GM12873 (cell line): ENCODE results near the gene CCDC192.

Experiments used
- TF ChIP-seq, protein P1 (sequence below): IDR thresholded peaks from 2 replicates; pipeline ENCODE4 v1.5.1; 2012; ENCODE audit warnings: low read depth, mild to moderate bottlenecking, moderate library complexity, low read length, control low read depth; ENCODE audit not compliant: insufficient read depth; ENCODE audit errors: missing control alignments

Gene CCDC192

DNA sequence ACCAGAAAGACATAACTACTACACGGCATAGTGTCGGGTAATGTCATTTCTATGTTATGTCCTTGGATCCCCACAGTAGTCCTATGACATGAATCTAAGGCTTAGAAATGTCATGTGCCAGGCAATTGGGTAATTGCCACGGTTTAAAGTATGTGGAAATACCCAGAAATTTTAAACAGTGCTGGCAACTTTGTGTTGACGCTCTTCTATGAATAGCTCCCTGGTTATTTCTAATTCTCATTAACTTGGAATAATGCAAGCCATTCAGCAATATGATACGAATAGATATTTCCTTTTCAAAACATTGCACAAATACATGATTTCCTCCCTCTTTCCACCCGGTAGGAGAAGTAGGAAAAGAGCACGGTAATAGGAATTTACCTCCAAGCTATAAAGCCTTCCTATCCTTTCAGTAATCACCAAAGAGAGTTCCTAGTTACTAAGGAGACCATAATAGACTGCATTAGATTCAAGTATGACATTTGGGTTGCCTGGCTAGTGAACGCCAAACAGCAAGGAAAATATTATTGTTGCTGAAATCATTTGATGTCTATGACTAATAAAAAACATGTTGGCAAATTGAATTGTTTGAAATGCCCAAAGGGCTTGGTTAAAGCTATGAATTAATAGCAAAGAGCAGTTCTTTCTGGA lies 168.4 kb downstream of the CCDC192 start:
- TF ChIP-seq, protein P1, sequence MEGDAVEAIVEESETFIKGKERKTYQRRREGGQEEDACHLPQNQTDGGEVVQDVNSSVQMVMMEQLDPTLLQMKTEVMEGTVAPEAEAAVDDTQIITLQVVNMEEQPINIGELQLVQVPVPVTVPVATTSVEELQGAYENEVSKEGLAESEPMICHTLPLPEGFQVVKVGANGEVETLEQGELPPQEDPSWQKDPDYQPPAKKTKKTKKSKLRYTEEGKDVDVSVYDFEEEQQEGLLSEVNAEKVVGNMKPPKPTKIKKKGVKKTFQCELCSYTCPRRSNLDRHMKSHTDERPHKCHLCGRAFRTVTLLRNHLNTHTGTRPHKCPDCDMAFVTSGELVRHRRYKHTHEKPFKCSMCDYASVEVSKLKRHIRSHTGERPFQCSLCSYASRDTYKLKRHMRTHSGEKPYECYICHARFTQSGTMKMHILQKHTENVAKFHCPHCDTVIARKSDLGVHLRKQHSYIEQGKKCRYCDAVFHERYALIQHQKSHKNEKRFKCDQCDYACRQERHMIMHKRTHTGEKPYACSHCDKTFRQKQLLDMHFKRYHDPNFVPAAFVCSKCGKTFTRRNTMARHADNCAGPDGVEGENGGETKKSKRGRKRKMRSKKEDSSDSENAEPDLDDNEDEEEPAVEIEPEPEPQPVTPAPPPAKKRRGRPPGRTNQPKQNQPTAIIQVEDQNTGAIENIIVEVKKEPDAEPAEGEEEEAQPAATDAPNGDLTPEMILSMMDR = no peak

DNA sequence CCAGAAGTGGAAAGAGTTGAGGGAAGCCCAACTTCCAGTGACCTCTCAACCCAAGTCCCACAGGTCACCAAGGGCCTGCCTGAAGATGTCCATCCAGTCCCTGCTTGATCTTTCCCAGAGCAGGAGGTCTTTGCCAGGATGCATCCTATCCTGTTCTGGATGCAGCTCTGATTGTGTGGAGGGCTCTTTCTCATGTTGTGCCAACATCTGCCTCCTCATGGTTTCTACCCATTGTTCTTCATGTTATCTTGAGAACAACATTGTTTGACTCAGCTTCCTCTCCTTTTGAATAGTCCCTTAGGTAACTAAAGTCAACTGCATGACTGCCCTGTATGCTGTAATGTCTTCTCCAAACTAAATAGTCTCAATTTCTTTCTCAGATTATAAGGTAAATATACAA lies 169.3 kb downstream of the CCDC192 start:
- TF ChIP-seq, protein P1 = no peak

DNA sequence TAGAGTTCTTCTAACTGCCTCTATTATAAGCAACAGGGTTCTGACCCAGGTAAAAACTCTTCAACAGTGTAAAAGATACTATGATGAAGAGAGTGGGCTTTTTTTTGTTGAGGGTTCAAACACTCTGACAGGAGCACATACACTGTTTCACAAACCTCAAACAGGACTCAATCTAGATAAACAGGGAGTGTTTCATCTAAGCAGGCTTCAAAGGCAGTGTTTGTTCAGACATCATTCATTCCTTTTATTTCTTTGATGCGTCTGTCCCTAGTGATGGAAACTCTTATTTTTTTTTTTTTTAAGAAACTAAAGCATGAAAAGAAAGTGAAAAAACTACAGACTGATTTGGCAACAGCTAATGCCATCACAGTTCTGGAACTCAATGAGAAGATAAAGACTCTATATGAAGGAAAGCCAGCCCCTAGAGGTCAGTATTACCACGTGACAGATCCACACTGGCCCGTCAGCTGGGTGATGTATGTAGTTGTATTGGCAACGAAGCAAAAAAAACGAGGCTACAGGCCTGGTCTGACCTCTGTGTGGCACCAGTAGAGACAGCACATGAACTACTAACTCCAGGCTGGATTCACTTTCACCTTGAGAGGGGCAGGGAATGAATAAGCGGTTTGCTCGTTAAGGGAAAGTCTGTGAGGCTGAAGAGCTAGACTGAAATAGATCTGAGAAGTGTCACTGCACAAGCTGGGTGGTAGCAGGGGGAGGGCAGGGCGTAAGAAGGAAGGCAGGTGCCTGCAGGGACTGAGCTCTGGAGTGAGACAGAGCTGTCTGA lies 172.2 kb downstream of the CCDC192 start:
- TF ChIP-seq, protein P1 = peak; percentile 39

DNA sequence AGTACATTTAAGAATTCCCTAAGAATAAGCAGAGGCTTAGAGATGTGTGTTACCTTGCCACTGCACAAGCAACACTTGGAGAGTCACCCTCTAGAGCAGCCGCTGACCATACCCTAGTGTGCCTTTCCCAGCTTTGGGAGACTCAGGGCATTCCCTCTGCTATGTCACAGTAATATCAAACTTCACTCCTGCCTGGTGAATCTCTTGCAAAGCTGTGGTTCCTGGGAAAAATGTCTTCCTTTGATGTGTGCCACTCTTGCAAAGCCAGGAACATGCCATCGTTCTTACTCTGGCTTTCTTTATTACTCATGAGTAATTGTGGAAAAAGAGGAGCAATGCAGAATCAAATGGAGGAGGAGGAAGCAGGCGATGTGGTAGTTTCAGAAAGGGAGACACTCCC lies 173.2 kb downstream of the CCDC192 start:
- TF ChIP-seq, protein P1 = no peak

DNA sequence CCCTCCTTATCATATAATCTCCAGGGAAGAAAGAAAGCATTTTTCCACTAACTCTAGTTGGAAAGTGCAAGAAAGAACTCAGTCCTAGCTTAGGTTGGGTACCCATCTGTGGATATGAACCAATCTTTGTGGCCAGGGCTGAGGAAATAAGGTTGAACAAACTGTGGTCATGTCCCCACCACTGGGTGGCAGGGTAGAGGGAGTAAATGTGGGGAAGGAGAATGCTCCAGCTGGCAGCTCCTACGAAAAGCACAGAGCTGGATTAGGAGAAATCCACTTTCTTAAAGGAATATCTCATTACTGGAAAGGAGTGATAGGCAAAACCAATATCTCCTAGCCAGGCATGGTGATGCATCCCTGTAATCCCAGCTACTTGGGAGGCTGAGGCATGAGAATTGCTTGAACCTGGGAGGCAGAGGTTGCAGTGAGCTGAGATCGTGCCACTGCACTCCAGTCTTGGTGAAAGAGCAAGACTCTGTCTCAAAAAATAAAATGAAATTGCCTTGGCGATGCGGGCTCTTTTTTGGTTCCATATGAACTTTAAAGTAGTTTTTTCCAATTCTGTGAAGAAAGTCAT lies 175.1 kb downstream of the CCDC192 start:
- TF ChIP-seq, protein P1 = peak; percentile 51

DNA sequence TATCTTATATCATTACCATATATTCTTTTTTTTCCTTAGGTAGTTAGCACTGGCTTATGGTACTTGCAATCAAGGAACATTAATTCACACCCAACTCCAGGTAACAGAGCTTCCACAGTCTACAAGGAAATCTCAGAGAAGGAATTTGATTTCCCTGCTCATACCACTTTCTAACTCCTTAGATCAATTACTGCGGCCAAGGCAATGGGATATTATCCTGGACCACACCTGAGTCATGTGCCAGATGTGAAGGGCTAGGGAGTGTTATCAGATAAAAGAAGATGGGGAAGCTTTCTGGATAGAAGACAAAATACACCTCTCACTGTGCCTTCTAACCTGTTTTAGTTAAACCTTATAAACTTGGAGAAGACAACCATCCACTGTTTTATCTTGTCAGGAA lies 181.2 kb downstream of the CCDC192 start:
- TF ChIP-seq, protein P1 = no peak

DNA sequence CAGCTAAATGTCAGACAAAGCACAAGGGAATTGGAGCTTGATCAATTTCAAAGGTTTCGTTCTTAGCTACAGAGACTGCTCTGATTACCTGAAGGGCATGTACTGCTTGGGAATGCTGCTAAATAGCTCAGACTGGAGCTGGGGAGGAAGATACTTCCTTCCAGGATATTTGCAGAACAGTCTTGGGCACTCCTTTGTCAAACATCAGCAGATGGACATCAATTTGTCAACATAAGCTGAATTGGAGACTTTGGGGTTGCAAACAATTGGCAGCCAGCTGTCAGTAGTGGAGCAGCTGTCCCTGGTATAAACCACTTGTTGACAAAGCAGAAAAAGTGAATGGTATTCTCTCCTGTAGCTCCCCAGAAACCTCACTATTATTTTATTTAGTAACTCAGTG lies 182.0 kb downstream of the CCDC192 start:
- TF ChIP-seq, protein P1 = no peak
